DOHH2 (cell line): Measurements from ENCODE around the gene NUDT6.

ENCODE experiments used
- EZH2phosphoT487 ChIP-seq: fragments of 200-600 bp; sonication (generic); IDR thresholded peaks from 2 replicates; pipeline ENCODE4 v1.6.1; 2017; ENCODE audit warnings: borderline replicate concordance, mild to moderate bottlenecking, antibody characterized with exemption, low read length, moderate library complexity, mixed read lengths
- TF ChIP-seq, protein P1 (sequence below): fragments of 200-600 bp; sonication (generic); IDR thresholded peaks from one replicate; pipeline ENCODE4 v1.5.1; 2014; ENCODE audit warnings: antibody characterized with exemption, mild to moderate bottlenecking, low read depth, low read length; ENCODE audit not compliant: poor library complexity, severe bottlenecking

DNA sequence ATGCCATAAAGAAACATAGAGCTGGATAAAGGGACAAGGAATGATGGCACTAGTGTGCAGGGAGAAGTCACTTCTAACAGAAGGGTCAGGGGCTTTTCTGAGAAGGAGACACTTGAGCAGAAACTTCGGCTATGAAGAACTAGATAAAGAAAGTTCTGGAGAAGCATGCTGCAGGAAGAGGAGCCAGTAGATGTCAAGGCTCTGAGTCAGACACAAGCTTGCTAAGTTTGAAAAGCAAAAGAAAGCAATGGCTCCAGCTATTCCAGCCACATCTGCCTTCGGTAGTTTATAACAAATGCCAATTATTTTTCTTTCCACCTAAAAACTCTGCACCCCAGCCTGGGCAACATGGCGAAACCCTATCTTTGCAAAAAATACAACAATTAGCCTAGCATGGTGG lies 7.5 kb downstream of the NUDT6 start:
- TF ChIP-seq, protein P1, sequence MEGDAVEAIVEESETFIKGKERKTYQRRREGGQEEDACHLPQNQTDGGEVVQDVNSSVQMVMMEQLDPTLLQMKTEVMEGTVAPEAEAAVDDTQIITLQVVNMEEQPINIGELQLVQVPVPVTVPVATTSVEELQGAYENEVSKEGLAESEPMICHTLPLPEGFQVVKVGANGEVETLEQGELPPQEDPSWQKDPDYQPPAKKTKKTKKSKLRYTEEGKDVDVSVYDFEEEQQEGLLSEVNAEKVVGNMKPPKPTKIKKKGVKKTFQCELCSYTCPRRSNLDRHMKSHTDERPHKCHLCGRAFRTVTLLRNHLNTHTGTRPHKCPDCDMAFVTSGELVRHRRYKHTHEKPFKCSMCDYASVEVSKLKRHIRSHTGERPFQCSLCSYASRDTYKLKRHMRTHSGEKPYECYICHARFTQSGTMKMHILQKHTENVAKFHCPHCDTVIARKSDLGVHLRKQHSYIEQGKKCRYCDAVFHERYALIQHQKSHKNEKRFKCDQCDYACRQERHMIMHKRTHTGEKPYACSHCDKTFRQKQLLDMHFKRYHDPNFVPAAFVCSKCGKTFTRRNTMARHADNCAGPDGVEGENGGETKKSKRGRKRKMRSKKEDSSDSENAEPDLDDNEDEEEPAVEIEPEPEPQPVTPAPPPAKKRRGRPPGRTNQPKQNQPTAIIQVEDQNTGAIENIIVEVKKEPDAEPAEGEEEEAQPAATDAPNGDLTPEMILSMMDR: no peak
- no peak for TF ChIP-seq EZH2phosphoT487
